ENCODE results near the gene TMOD3. TPM values are rescaled to one million over a fixed set of nuclear protein-coding genes. Genes with fewer than 3 reads are reported as not detected.

The TMOD3 gene
- total and polyA plus RNA-seq, 2 of the 8 experiments (the other 6 are each of a cell fraction or from before 2014, with no cell fraction given): 3.9 to 29.0 TPM

DNA sequence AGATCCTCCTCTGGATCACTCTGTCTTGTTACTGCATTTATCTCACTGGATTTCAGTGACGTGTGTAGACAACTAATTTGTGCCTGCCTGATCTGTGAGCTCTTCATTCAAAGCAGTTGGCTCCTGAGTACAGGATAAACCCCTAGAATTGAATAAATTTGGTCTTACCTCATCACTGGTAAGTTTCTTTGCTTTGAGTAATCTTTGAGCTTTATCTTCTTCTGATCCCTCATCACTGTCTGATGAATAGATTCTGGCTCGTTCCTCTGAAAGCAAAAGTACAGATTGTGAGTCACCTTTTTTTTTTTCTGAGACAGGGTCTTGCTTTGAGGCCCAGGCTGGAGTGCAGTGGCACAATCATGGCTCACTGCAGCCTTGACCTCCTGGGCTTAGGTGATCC lies 117.7 kb downstream of the TMOD3 start:
- FAIRE-seq (no peak), DNase-seq (ENCODE audit: low read depth in 1 of 2, low spot score in 2 of 2) (no peak)
- H4K91ac ChIP-seq (replicated peaks; ENCODE audit: insufficient read length, low read length): no peak overlapping the region
- no peak overlapping the region for H3K56ac ChIP-seq (replicated peaks; ENCODE audit: insufficient read length, low read depth, low read length)
- H4K8ac ChIP-seq (ENCODE audit: extremely low read depth, insufficient read depth, low read length): no peak overlapping the region
- no peaks in the 10 kb centered on the region for H3K79me2 ChIP-seq (ENCODE audit: control insufficient read depth in 1 of 2, insufficient read depth in 2 of 2, low read length in 2 of 2)
- no peak overlapping the region for H3K9ac ChIP-seq (replicated peaks in 1 of 4; ENCODE audit: extremely low read depth in 1 of 4, low read depth in 3 of 4, low read length in 3 of 4)
- no peak overlapping the region for H2BK5ac ChIP-seq (ENCODE audit: low read depth, low read length)
- 76% methylated on average over 2 of the region's 2 CpGs; no CpG with 5 or more reads in 1 of the 2 experiments for WGBS, 2 experiments (ENCODE audit: extremely low coverage in 1 of 2, insufficient coverage in 1 of 2, insufficient read length in 1 of 2, insufficient replicate concordance in 2 of 2, low coverage in 1 of 2, low lambda C conversion rate in 2 of 2, missing lambda C conversion rate in 1 of 2)
- no peak overlapping the region for H3K4me3 ChIP-seq (ENCODE audit: extremely low read depth in 1 of 4, insufficient read depth in 2 of 4, low read depth in 3 of 4, low read length in 4 of 4)
- no peak overlapping the region for H2BK20ac ChIP-seq (ENCODE audit: low read length)
- no peak overlapping the region for H3K18ac ChIP-seq (ENCODE audit: extremely low read depth, low read length)
- no peaks in the 10 kb centered on the region for H3K79me1 ChIP-seq (ENCODE audit: low read depth, low read length)
- H3K27ac ChIP-seq (ENCODE audit: low read depth, low read length): no peak overlapping the region
- peaks cover 0 to 2% of the 10 kb centered on the region in 2 experiments for H4K20me1 ChIP-seq (replicated peaks in 1 of 2; ENCODE audit: control insufficient read depth in 1 of 2, insufficient read depth in 2 of 2, low read length in 2 of 2)
- H2BK120ac ChIP-seq (replicated peaks; ENCODE audit: low read depth, low read length): no peak overlapping the region
- no peaks in the 10 kb centered on the region for H3K4me1 ChIP-seq (replicated peaks in 1 of 4; ENCODE audit: control insufficient read depth in 3 of 4, insufficient read depth in 4 of 4, low read length in 3 of 4)
- CTCF ChIA-PET (ENCODE audit: partially characterized antibody): interaction anchor here (0.7 to 1.6 kb wide), 5 partner anchors 9 to 1500 kb away, joined by 3 to 6 read pairs (median 3); no protein-coding TSS in a partner anchor
- H3K4me2 ChIP-seq (ENCODE audit: insufficient read depth in 1 of 2, low read depth in 2 of 2, low read length in 2 of 2): no peak overlapping the region
- H2BK15ac ChIP-seq (ENCODE audit: low read length): no peak overlapping the region
- no peak overlapping the region for H3K14ac ChIP-seq (ENCODE audit: insufficient read length)
- no peaks in the 10 kb centered on the region for H3K23me2 ChIP-seq (ENCODE audit: low read depth, low read length)
- H3K23ac ChIP-seq (ENCODE audit: insufficient read length): no peak overlapping the region
- no peak overlapping the region for H3K4ac ChIP-seq (replicated peaks; ENCODE audit: insufficient read length, low read depth, low read length)
- no peaks in the 10 kb centered on the region for H3K9me3 ChIP-seq (ENCODE audit: insufficient read depth in 2 of 2, low read depth in 1 of 2, low read length in 1 of 2)
- POLR2A ChIA-PET (ENCODE audit: partially characterized antibody): interaction anchor here (1.1 kb wide), 1 partner anchor 11 kb away, joined by 4 read pairs; no protein-coding TSS in a partner anchor
- H2AFZ ChIP-seq (ENCODE audit: low read length): no peak overlapping the region
- H3K36me3 ChIP-seq (ENCODE audit: control insufficient read depth in 2 of 4, insufficient read depth in 4 of 4, low read length in 3 of 4): peaks cover 18 to 60% (median 45%) of the 10 kb centered on the region in 4 experiments
- H2BK12ac ChIP-seq (ENCODE audit: low read depth, low read length): no peak overlapping the region
- no peak overlapping the region for H4K5ac ChIP-seq (ENCODE audit: insufficient read length, low read depth, low read length)
- no peaks in the 10 kb centered on the region for H3K27me3 ChIP-seq (replicated peaks in 1 of 4; ENCODE audit: control insufficient read depth in 3 of 4, extremely low read depth in 1 of 4, insufficient read depth in 3 of 4, low read length in 3 of 4)
- H2AK5ac ChIP-seq (ENCODE audit: low read depth, low read length): no peak overlapping the region
- TF ChIP-seq POLR2A (IDR thresholded peaks at IDR 0.05; ENCODE audit: control extremely low read depth in 1 of 2, low read depth in 2 of 2, low read length in 2 of 2) (no peak), RBBP5 (IDR thresholded peaks at IDR 0.05; ENCODE audit: borderline replicate concordance, low read depth, low read length) (no peak), RFX5 (IDR thresholded peaks at IDR 0.05; ENCODE audit: borderline replicate concordance, low read depth, low read length) (no peak), ATF3 (IDR thresholded peaks at IDR 0.05; ENCODE audit: insufficient read depth, low read depth, low read length) (no peak), ASH2L (IDR thresholded peaks at IDR 0.05; ENCODE audit: low read length) (no peak), SIRT6 (IDR thresholded peaks at IDR 0.05; ENCODE audit: low read length) (no peak), TEAD4 (IDR thresholded peaks at IDR 0.05; ENCODE audit: low read depth, low read length) (no peak), CEBPB (IDR thresholded peaks at IDR 0.05; ENCODE audit: low read depth, low read length) (no peak), POU5F1 (IDR thresholded peaks at IDR 0.05; ENCODE audit: low read depth, low read length) (no peak)
- TF ChIP-seq, protein P1, sequence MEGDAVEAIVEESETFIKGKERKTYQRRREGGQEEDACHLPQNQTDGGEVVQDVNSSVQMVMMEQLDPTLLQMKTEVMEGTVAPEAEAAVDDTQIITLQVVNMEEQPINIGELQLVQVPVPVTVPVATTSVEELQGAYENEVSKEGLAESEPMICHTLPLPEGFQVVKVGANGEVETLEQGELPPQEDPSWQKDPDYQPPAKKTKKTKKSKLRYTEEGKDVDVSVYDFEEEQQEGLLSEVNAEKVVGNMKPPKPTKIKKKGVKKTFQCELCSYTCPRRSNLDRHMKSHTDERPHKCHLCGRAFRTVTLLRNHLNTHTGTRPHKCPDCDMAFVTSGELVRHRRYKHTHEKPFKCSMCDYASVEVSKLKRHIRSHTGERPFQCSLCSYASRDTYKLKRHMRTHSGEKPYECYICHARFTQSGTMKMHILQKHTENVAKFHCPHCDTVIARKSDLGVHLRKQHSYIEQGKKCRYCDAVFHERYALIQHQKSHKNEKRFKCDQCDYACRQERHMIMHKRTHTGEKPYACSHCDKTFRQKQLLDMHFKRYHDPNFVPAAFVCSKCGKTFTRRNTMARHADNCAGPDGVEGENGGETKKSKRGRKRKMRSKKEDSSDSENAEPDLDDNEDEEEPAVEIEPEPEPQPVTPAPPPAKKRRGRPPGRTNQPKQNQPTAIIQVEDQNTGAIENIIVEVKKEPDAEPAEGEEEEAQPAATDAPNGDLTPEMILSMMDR (IDR thresholded peaks at IDR 0.05; ENCODE audit: control extremely low read depth in 1 of 3, insufficient read depth in 1 of 3, low read depth in 1 of 3, low read length in 3 of 3): no peak
